GM18873 (cell line): ENCODE measurements around the gene TP53I13.
"Not testable (repeated sequence)": the region's sequence is repeated elsewhere in the genome, so short reads cannot be mapped to it uniquely, and the experiment has no call there.

Experiments used
- ATAC-seq: cut with Tn5 transposase; IDR thresholded peaks from one replicate; pipeline ENCODE4 v1.9.1; 2021; ENCODE audit warnings: mild to moderate bottlenecking, moderate library complexity, moderate number of reproducible peaks; ENCODE audit not compliant: unreplicated experiment, low FRiP score

The TP53I13 gene

GRCh38 chr17:29568331-29569244, at the start of gene TP53I13:
Gene TP53I13, plus strand, starts transcription at chr17:29568701. Its CDS starts 58 bp downstream, at chr17:29568759.
- ATAC-seq: no peak

- no peak for ATAC-seq
Observed at GRCh38 chr17:29524692-29525091, 43.8 kb upstream of the TP53I13 start.

- ATAC-seq: no peak
Observed at GRCh38 chr17:29526322-29526721, 42.2 kb upstream of the TP53I13 start.

GRCh38 chr17:29533976-29534375, 34.5 kb upstream of the TP53I13 start:
- ATAC-seq: no peak

GRCh38 chr17:29544066-29544465, 24.4 kb upstream of the TP53I13 start:
- ATAC-seq: no peak

- no peak for ATAC-seq
Observed at GRCh38 chr17:29546085-29546484, 22.4 kb upstream of the TP53I13 start.

- no peak for ATAC-seq
Observed at GRCh38 chr17:29546830-29547229, 21.7 kb upstream of the TP53I13 start.

- no peak for ATAC-seq
Observed at GRCh38 chr17:29549177-29549923, 19.2 kb upstream of the TP53I13 start.

GRCh38 chr17:29555840-29556239, 12.7 kb upstream of the TP53I13 start:
- no peak for ATAC-seq

GRCh38 chr17:29557085-29557738, 11.3 kb upstream of the TP53I13 start:
- no peak for ATAC-seq

- no peak for ATAC-seq
Observed at GRCh38 chr17:29557739-29558116, 10.8 kb upstream of the TP53I13 start.

GRCh38 chr17:29558139-29558538, 10.4 kb upstream of the TP53I13 start:
- not testable (repeated sequence) for ATAC-seq

- no peak for ATAC-seq
Observed at GRCh38 chr17:29559640-29560039, 8.9 kb upstream of the TP53I13 start.

GRCh38 chr17:29560316-29560715, 8.2 kb upstream of the TP53I13 start:
- no peak for ATAC-seq

GRCh38 chr17:29561554-29562517, 6.7 kb upstream of the TP53I13 start:
- ATAC-seq: no peak

GRCh38 chr17:29562615-29563014, 5.9 kb upstream of the TP53I13 start:
- no peak for ATAC-seq

- no peak for ATAC-seq
Observed at GRCh38 chr17:29563816-29564215, 4.7 kb upstream of the TP53I13 start.

- no peak for ATAC-seq
Observed at GRCh38 chr17:29565643-29566472, 2.6 kb upstream of the TP53I13 start.
